Neural cell (in vitro differentiated cells): ENCODE results near the gene COPG1.

Experiments
- EP300 ChIP-seq: fragments of 450-650 bp; conservative IDR thresholded peaks from 2 replicates; pipeline ENCODE4 v1.6.1; 2014; ENCODE audit warnings: antibody characterized with exemption, mild to moderate bottlenecking, moderate library complexity; ENCODE audit not compliant: poor library complexity, severe bottlenecking
- EZH2 ChIP-seq: fragments of 200-600, 300-800 bp; shearing (Covaris generic), sonication (generic); IDR thresholded peaks from 2 replicates; pipeline ENCODE4 v1.6.1; 2014; ENCODE audit warnings: antibody characterized with exemption, low read length, borderline replicate concordance, mild to moderate bottlenecking; ENCODE audit not compliant: insufficient read depth, poor library complexity, severe bottlenecking
- MXI1 ChIP-seq: fragments of 450-650 bp; conservative IDR thresholded peaks from 2 replicates; pipeline ENCODE4 v1.6.1; 2014; ENCODE audit warnings: antibody characterized with exemption, mild to moderate bottlenecking; ENCODE audit not compliant: poor library complexity, severe bottlenecking
- POLR2AphosphoS5 ChIP-seq: IDR thresholded peaks from 2 replicates; pipeline ENCODE4 v1.6.1; 2012
- RAD21 ChIP-seq: fragments of 450-650 bp; conservative IDR thresholded peaks from 2 replicates; pipeline ENCODE4 v1.6.1; 2014; ENCODE audit warnings: antibody characterized with exemption, mild to moderate bottlenecking, moderate library complexity
- TAF1 ChIP-seq: IDR thresholded peaks from 2 replicates; pipeline ENCODE4 v1.6.1; 2012; ENCODE audit warnings: low read depth
- TF ChIP-seq, protein P1 (sequence below): fragments of 450-650 bp; IDR thresholded peaks from 2 replicates; pipeline ENCODE4 v1.5.1; 2014; ENCODE audit warnings: antibody characterized with exemption, mild to moderate bottlenecking, moderate library complexity; ENCODE audit not compliant: poor library complexity, severe bottlenecking

DNA sequence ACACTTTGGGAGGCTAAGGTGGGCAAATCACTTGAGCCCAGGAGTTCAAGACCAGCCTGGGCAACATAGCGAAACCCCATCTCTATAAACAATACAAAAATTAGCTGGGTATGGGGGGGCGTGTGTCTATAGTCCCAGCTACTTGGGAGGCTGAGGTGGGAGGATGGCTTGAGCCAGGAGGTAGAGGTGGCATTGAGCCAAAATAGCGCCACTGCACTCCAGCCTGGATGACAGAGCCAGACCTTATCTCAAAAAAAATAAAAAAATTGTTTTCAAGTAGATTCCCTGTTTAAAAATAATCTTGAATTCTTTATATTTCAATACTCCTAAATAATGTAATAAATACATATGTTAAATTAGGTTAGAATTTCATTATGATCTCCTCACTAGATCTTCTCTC, 39.0 kb downstream of the COPG1 start:
- no peak for TF ChIP-seq EP300
- no peak for TF ChIP-seq RAD21
- no peak for TF ChIP-seq POLR2AphosphoS5
- TF ChIP-seq, protein P1, sequence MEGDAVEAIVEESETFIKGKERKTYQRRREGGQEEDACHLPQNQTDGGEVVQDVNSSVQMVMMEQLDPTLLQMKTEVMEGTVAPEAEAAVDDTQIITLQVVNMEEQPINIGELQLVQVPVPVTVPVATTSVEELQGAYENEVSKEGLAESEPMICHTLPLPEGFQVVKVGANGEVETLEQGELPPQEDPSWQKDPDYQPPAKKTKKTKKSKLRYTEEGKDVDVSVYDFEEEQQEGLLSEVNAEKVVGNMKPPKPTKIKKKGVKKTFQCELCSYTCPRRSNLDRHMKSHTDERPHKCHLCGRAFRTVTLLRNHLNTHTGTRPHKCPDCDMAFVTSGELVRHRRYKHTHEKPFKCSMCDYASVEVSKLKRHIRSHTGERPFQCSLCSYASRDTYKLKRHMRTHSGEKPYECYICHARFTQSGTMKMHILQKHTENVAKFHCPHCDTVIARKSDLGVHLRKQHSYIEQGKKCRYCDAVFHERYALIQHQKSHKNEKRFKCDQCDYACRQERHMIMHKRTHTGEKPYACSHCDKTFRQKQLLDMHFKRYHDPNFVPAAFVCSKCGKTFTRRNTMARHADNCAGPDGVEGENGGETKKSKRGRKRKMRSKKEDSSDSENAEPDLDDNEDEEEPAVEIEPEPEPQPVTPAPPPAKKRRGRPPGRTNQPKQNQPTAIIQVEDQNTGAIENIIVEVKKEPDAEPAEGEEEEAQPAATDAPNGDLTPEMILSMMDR: no peak
- no peak for TF ChIP-seq EZH2
- TF ChIP-seq TAF1: no peak
- TF ChIP-seq MXI1: no peak
